NOMO-1 treated with DMSO at 0.1 percent for 48 hours (cell line): ENCODE measurements around the gene GOT1.

Experiments
- DNase-seq: peaks from one replicate; lab custom pipeline; 2025; ENCODE audit not compliant: unreplicated experiment; lab: John Stamatoyannopoulos, UW

Gene GOT1

GRCh38 chr10:99433378-99434020 is 3.1 kb upstream of the GOT1 start:
- no peak for DNase-seq

- no peak for DNase-seq
Measured at GRCh38 chr10:99432881-99433280, 2.5 kb upstream of the GOT1 start.

GRCh38 chr10:99432047-99432446 is 1.6 kb upstream of the GOT1 start:
- DNase-seq, result no peak

- DNase-seq, result peak; percentile 36
Measured at GRCh38 chr10:99431190-99431760, 851 bp upstream of the GOT1 start.

GRCh38 chr10:99430116-99430450 is 341 bp downstream of the GOT1 start:
- peak; percentile 32 for DNase-seq

GRCh38 chr10:99429517-99430095 is 818 bp downstream of the GOT1 start:
- no peak for DNase-seq

- no peak for DNase-seq
Measured at GRCh38 chr10:99427566-99428190, 2.7 kb downstream of the GOT1 start.

- DNase-seq, result no peak
Measured at GRCh38 chr10:99426689-99427088, 3.7 kb downstream of the GOT1 start.

GRCh38 chr10:99425204-99425603 is 5.2 kb downstream of the GOT1 start:
- no peak for DNase-seq

- no peak for DNase-seq
Measured at GRCh38 chr10:99424656-99425055, 5.8 kb downstream of the GOT1 start.

- DNase-seq, result no peak
Measured at GRCh38 chr10:99422529-99423096, 7.8 kb downstream of the GOT1 start.

- DNase-seq, result no peak
Measured at GRCh38 chr10:99421233-99421739, 9.1 kb downstream of the GOT1 start.

GRCh38 chr10:99419688-99420087 is 10.7 kb downstream of the GOT1 start:
- DNase-seq, result no peak

GRCh38 chr10:99418910-99419624 is 11.4 kb downstream of the GOT1 start:
- DNase-seq, result no peak

GRCh38 chr10:99412099-99412498 is 18.3 kb downstream of the GOT1 start:
- DNase-seq, result no peak

- no peak for DNase-seq
Measured at GRCh38 chr10:99411546-99411945, 18.9 kb downstream of the GOT1 start.

- no peak for DNase-seq
Measured at GRCh38 chr10:99410876-99411275, 19.5 kb downstream of the GOT1 start.

GRCh38 chr10:99410146-99410545 is 20.3 kb downstream of the GOT1 start:
- DNase-seq, result no peak

- no peak for DNase-seq
Measured at GRCh38 chr10:99406149-99406548, 24.3 kb downstream of the GOT1 start.

GRCh38 chr10:99403674-99404073 is 26.8 kb downstream of the GOT1 start:
- peak; percentile 64 for DNase-seq

- DNase-seq, result no peak
Measured at GRCh38 chr10:99399664-99400063, 30.8 kb downstream of the GOT1 start.
